Neural progenitor cell (in vitro differentiated cells): ENCODE measurements around the gene EVL. TPM values are rescaled to one million over a fixed set of nuclear protein-coding genes. Genes with fewer than 3 reads are reported as not detected.

Experiments
- DNase-seq: peaks from one replicate; pipeline ENCODE4 v3.0.0-alpha.2; 2016; ENCODE audit warnings: low spot score
- H2AFZ ChIP-seq: fragments of 200-600 bp; sonication (generic); replicated peaks from 2 replicates; pipeline ENCODE4 v1.6.1; 2016; ENCODE audit warnings: antibody characterized with exemption
- H3F3A ChIP-seq: fragments of 200-600 bp; sonication (generic); 2 replicates; pipeline ENCODE4 v1.6.1; 2016; ENCODE audit warnings: antibody characterized with exemption, low read depth
- H3K27ac ChIP-seq: fragments of 200-600 bp; sonication (generic); 2 replicates; pipeline ENCODE4 v1.5.1; 2016; ENCODE audit warnings: mild to moderate bottlenecking
- H3K27me3 ChIP-seq: fragments of 200-600 bp; sonication (generic); 2 replicates; pipeline ENCODE4 v1.6.1; 2016; ENCODE audit warnings: mild to moderate bottlenecking, moderate library complexity
- H3K36me3 ChIP-seq: fragments of 200-600 bp; sonication (generic); 2 replicates; pipeline ENCODE4 v1.5.1; 2016
- H3K4me1 ChIP-seq: fragments of 200-600 bp; sonication (generic); 2 replicates; pipeline ENCODE4 v1.6.1; 2016; ENCODE audit warnings: mixed run types
- H3K4me2 ChIP-seq: fragments of 200-600 bp; sonication (generic); 2 replicates; pipeline ENCODE4 v1.6.1; 2016
- H3K4me3 ChIP-seq: fragments of 200-600 bp; sonication (generic); 2 replicates; pipeline ENCODE4 v1.5.1; 2016
- H3K79me2 ChIP-seq: fragments of 200-600 bp; sonication (generic); 2 replicates; pipeline ENCODE4 v1.6.1; 2016; ENCODE audit warnings: low read depth
- H3K9ac ChIP-seq: fragments of 200-600 bp; sonication (generic); 2 replicates; pipeline ENCODE4 v1.6.1; 2016
- H3K9me3 ChIP-seq: fragments of 200-600 bp; sonication (generic); 2 replicates; pipeline ENCODE4 v1.5.1; 2016; ENCODE audit warnings: low read depth
- H4K20me1 ChIP-seq: fragments of 200-600 bp; sonication (generic); 2 replicates; pipeline ENCODE4 v1.6.1; 2016; ENCODE audit warnings: low read depth
- H3K27ac Mint-ChIP-seq: 3 replicates; pipeline ENCODE4 v1.8.0; 2021; ENCODE audit warnings: mixed read lengths
- H3K27me3 Mint-ChIP-seq: 2 replicates; pipeline ENCODE4 v1.8.0; 2022; ENCODE audit warnings: low read depth, mild to moderate bottlenecking, inconsistent platforms, moderate library complexity, mixed read lengths; ENCODE audit not compliant: insufficient read depth
- H3K36me3 Mint-ChIP-seq: 3 replicates; pipeline ENCODE4 v1.8.0; 2021; ENCODE audit warnings: mixed read lengths
- H3K4me1 Mint-ChIP-seq: 3 replicates; pipeline ENCODE4 v1.8.0; 2021; ENCODE audit warnings: mixed read lengths
- H3K4me3 Mint-ChIP-seq: 3 replicates; pipeline ENCODE4 v1.8.0; 2021; ENCODE audit warnings: mild to moderate bottlenecking, moderate library complexity, mixed read lengths
- H3K9me3 Mint-ChIP-seq: 3 replicates; pipeline ENCODE4 v1.8.0; 2020; ENCODE audit warnings: mixed read lengths
- CTCF ChIP-seq: fragments of 200-600 bp; sonication (generic); IDR thresholded peaks from 2 replicates; pipeline ENCODE4 v1.5.1; 2017; ENCODE audit warnings: antibody characterized with exemption, mild to moderate bottlenecking
- EZH2 ChIP-seq: fragments of 200-600 bp; sonication (generic); IDR thresholded peaks from 2 replicates; pipeline ENCODE4 v1.6.1; 2017; ENCODE audit warnings: antibody characterized with exemption, mild to moderate bottlenecking, moderate library complexity
- EZH2phosphoT487 ChIP-seq: fragments of 200-600 bp; sonication (generic); IDR thresholded peaks from 2 replicates; pipeline ENCODE4 v1.6.1; 2017; ENCODE audit warnings: antibody characterized with exemption
- total RNA-seq: library from RNA; depleted of rRNA; stranded (reverse); fragments of >200 nt; gene quantifications from 2 replicates; pipeline ENCODE4 v1.2.3, GENCODE V29; 2015; ENCODE audit warnings: low replicate concordance

EVL gene
- total RNA-seq, 1 donor from 2014 or later: 49.2 TPM

GRCh38 chr14:100067971-100068959, 3.0 kb downstream of the EVL start:
- Mint-ChIP-seq H3K4me1 (peaks cover 23% of the 10 kb centered on the region), H3K4me3 (no peak overlapping the region), H3K9me3 (no peaks in the 10 kb centered on the region), H3K36me3 (no peaks in the 10 kb centered on the region), H3K27ac (no peak overlapping the region), H3K27me3 (peaks cover 2% of the 10 kb centered on the region)
- Histone ChIP-seq H3K9ac (no peak overlapping the region), H3K27me3 (no peaks in the 10 kb centered on the region), H3K4me2 (no peak overlapping the region), H3K9me3 (no peaks in the 10 kb centered on the region), H3K27ac (no peak overlapping the region), H3K4me3 (no peak overlapping the region), H3K4me1 (peaks cover 6% of the 10 kb centered on the region), H3K79me2 (peaks cover 20% of the 10 kb centered on the region), H3F3A (no peaks in the 10 kb centered on the region), H4K20me1 (peaks cover 62% of the 10 kb centered on the region), H2AFZ (no peak overlapping the region), H3K36me3 (no peaks in the 10 kb centered on the region)
- no peak for DNase-seq
- no peak for TF ChIP-seq EZH2
- no peak for TF ChIP-seq EZH2phosphoT487
- no peak for TF ChIP-seq CTCF

GRCh38 chr14:100069161-100069800, 4.1 kb downstream of the EVL start:
- Mint-ChIP-seq H3K9me3 (no peaks in the 10 kb centered on the region), H3K4me3 (no peak overlapping the region), H3K27ac (no peak overlapping the region), H3K4me1 (peaks cover 26% of the 10 kb centered on the region), H3K27me3 (peaks cover 2% of the 10 kb centered on the region), H3K36me3 (no peaks in the 10 kb centered on the region)
- no peaks in the 10 kb centered on the region for H3K36me3 ChIP-seq
- H3K4me2 ChIP-seq: no peak overlapping the region
- H4K20me1 ChIP-seq: peaks cover 70% of the 10 kb centered on the region
- H3K9me3 ChIP-seq: no peaks in the 10 kb centered on the region
- H3K4me3 ChIP-seq: no peak overlapping the region
- no peak for DNase-seq
- H2AFZ ChIP-seq: no peak overlapping the region
- H3F3A ChIP-seq: no peaks in the 10 kb centered on the region
- peaks cover 20% of the 10 kb centered on the region for H3K79me2 ChIP-seq
- TF ChIP-seq CTCF (no peak), EZH2 (no peak), EZH2phosphoT487 (no peak)
- no peak overlapping the region for H3K9ac ChIP-seq
- H3K27me3 ChIP-seq: no peaks in the 10 kb centered on the region
- H3K27ac ChIP-seq: no peak overlapping the region
- peaks cover 6% of the 10 kb centered on the region for H3K4me1 ChIP-seq

- no peak overlapping the region for H3K4me3 Mint-ChIP-seq
- H3K27me3 ChIP-seq: no peaks in the 10 kb centered on the region
- TF ChIP-seq CTCF (no peak), EZH2phosphoT487 (no peak), EZH2 (no peak)
- peaks cover 2% of the 10 kb centered on the region for H3K27me3 Mint-ChIP-seq
- H3K4me2 ChIP-seq: no peak overlapping the region
- H3K4me3 ChIP-seq: no peak overlapping the region
- no peaks in the 10 kb centered on the region for H3K9me3 ChIP-seq
- peaks cover 24% of the 10 kb centered on the region for H3K79me2 ChIP-seq
- H3K4me1 ChIP-seq: peaks cover 6% of the 10 kb centered on the region
- peaks cover 70% of the 10 kb centered on the region for H4K20me1 ChIP-seq
- no peak overlapping the region for H3K9ac ChIP-seq
- H3K4me1 Mint-ChIP-seq: peaks cover 25% of the 10 kb centered on the region
- no peak for DNase-seq
- no peak overlapping the region for H3K27ac ChIP-seq
- H3K27ac Mint-ChIP-seq: no peak overlapping the region
- H3K9me3 Mint-ChIP-seq: no peaks in the 10 kb centered on the region
- H3K36me3 ChIP-seq: no peaks in the 10 kb centered on the region
- H3F3A ChIP-seq: no peaks in the 10 kb centered on the region
- H3K36me3 Mint-ChIP-seq: no peaks in the 10 kb centered on the region
- no peak overlapping the region for H2AFZ ChIP-seq
Observed at GRCh38 chr14:100070310-100070709, 5.1 kb downstream of the EVL start.
